IPS DF 4.7 (cell line): Measurements from ENCODE around the gene GGT5.
"Not testable (repeated sequence)": the region's sequence is repeated elsewhere in the genome, so short reads cannot be mapped to it uniquely, and the experiment has no call there.

Experiments used
- DNase-seq: peaks from one replicate; pipeline ENCODE4 v3.0.0-alpha.2; 2013; ENCODE audit warnings: low spot score; ENCODE audit errors: extremely low read depth

Gene GGT5

DNA sequence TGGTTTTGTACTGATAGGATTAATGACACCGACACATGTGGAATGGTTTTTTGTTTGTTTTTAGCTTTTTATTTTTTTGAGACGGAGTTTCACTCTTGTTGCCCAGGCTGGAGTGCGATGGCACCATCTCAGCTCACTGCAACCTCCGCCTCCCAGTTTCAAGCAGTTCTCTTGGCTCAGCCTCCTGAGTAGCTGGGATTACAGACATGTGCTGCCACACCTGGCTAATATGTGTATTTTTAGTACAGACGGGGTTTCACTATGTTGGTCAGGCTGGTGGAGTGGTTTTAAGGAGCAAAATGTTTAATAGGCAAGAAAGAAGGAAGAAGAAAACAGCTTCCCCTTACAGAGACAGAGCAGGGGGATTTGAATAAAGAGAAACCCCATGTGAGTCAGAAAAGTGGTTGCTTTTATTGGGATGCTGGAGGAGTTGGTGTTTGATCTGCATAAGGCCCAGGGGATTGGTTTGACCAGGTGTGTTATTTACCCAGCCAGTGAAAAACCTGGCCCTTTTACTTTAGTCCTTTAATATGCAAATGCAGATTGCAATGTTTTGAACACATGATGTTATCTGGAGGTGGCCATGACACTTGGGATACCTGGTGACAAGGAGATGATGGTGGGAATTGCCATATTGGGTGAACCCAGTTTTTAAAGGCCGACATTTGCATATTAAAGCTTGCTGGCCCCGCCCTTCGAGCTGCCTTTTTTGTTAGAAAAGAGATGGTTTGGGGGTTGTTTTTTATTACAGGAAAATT lies 39.3 kb downstream of the GGT5 start:
- DNase-seq, result no peak

DNA sequence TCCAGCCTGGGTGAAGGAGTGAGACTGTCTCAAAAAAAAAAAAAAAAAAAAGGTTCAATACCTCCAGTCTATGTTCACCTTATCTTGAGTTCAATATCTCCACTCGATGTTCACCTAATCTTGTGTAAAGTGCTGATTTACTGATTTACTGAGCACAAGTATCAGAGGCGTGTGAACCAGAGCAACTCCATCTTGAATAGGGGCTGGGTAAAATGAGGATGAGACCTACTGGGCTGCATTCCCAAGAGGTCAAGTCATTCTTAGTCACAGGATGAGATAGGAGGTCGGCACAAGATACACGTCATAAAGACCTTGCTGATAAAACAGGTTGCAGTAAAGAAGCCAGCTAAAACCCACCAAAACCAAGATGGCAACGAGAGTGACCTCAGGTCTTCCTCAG lies 41.0 kb downstream of the GGT5 start:
- DNase-seq, result not testable (repeated sequence)

DNA sequence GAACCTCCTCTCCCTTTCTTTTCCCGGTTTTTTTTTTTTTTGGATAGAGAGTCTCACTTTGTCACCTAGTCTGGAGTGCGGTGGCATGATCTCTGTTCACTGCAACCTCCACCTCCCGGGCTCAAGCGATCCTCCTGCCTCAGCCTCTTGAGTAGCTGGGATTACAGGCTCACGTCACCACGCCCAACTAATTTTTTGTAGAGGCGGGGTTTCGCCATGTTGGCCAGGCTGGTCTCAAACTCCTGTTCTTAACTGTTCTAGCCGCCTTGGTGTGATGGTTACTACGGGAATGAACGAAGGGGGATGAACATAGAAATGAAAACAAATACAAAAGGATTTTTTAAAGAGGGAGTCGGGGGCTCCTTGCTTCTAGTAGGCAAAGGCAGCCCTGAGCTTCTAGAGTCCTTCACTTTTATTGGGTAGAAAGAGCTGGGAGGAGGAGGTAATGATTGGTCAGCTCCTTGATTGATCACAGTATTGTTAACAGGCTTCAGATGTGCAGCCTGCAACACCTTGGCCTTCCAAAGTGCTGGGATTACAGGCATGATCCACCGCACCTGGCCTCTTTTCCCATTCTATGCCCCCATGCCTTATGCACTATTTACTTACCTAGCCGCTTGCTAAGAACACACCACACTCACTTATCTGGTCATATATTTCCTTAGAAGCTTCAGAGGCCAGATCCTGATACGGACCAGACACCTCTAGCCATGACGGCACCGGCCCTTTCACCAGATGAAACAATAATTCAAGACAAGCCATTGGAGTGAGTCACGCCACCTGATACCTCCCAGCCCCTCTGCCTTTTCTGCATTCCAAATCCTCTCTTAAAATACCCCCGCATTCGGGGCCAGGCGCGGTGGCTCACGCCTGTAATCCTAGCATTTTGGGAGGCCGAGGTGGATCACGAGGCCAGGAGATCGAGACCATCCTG lies 42.9 kb downstream of the GGT5 start:
- DNase-seq, result no peak

DNA sequence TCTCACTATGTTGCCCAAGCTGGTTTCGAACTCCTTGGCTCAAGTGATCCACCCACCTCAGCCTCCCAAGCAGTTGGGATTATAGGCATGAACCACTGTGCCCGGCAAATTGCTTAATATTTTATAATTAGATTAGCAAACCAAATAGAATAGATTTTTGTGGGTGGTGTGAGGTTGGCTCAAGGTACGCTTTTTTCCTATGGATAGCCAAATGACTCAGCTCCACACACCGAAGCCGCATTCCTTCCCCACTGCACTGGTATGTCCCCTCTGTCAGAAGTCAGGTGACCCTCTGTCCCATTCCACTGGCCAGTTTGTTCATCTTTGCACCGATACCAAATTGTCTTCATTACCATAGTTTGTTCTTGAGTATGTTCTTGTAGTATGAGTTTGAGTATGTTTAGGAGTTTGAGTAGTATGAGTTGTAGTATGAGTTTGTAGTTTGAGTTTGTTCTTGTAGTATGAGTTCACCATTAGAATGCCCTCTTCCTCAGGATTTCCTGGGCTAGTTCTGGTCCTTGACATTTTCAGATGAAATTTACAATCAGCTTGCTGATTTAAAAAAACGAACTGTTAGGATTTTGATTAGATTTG lies 44.2 kb downstream of the GGT5 start:
- DNase-seq, result no peak

DNA sequence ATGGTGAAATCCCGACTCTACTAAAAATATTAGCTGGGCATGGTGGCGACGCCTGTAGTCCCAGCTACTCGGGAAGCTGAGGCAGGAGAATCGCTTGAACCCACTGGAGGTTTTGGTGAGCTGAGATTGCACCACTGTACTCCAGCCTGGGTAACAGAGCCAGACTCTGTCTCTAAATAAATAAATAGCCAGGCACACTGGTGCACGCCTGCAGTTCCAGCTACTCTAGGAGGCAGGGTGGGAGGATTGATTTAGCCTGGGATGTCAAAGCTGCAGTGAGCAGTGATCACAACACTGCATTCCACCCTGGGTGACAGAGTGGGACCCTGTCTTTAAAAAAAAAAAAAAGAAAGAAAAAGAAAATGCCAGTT lies 46.2 kb downstream of the GGT5 start:
- no peak for DNase-seq

DNA sequence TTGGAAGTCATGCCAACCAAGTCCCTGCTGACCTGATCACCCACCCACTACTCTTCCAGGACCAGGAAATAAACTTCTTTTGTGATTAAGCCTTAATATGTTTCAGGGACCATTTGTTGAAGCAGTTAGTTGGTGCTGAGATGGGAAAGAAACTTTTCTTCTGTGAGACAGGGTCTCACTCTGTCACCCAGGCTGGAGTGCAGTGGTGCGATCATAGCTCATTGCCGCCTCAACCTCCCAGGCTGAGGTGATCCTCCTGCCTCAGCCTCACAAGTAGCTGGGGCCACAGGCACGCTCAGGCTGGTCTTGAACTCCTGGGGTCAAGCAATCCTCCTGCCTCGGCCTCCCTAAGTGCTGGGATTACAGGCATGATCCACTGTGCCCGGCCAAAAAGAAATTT lies 53.0 kb downstream of the GGT5 start:
- DNase-seq, result no peak

DNA sequence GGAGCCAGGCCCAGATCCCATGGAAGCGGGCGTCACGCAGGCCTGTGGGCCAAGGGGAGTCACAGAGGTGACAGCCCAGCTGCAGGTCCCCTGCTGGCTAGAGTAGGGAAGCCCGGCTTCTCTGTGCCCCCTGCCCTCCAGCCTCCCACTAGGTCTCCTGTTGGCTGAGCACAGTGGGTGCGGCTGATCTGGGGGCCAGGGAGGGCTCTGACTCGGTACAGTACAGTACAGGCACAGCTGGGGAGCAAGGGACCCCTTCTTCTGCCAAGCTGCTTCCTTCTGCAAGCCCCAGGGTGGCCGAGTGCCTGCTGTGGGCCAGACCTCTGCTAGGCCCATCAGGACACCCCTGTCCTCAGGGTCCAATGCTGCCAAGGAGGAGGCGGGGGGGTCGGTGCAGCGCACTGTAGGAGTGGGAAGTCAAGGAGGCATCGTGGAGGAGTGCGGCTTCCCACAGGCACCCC lies 53.5 kb downstream of the GGT5 start:
- no peak for DNase-seq

DNA sequence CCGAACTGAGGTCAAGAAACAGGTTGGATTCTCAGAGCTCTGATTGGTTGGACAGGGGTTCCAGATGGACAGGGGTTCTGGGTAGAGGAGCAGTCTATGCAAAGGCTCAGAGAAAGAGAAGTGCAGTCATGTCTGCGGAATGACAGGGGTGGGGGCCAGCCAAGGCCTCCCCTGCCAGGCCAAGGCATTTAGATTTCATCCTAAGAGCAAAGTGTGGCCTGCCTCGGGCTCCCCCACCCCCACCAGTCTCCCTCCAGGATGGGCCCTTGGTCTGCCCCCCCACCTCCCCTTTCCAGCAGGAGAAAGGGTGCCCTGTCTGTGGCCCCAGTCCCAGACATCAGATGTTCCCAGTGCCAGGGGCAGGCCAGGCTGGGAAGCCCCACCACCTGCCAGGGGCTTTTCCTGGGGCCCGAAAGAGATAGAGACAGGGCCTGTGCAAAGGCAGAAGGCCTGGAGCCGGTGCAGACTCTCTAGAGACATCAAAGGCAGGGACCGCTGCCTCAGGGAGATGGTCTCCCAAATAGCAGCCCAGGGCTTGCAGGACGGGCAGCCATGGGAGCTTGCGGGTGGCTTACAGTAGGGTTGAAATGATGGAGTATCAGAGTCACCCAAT lies 54.2 kb downstream of the GGT5 start:
- no peak for DNase-seq

DNA sequence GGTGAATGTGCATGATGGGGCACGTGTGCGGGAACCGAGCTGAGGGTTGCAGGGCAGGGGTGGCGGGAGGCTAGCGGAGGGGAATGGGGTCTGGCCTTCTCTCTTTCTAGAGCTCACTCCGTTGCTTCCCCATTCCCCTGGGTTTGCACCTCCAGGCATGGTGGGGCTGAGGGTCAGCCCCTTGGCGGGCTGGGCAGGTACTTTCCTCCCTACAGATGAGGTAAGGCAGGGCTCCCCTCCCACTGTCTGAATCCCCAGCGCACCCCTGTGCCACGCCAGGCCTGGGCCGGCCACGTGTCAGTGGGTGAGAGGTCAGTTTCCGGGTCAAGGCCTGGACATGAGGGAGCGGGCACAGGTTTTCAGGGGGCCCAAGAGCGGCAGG lies 54.7 kb downstream of the GGT5 start:
- no peak for DNase-seq

DNA sequence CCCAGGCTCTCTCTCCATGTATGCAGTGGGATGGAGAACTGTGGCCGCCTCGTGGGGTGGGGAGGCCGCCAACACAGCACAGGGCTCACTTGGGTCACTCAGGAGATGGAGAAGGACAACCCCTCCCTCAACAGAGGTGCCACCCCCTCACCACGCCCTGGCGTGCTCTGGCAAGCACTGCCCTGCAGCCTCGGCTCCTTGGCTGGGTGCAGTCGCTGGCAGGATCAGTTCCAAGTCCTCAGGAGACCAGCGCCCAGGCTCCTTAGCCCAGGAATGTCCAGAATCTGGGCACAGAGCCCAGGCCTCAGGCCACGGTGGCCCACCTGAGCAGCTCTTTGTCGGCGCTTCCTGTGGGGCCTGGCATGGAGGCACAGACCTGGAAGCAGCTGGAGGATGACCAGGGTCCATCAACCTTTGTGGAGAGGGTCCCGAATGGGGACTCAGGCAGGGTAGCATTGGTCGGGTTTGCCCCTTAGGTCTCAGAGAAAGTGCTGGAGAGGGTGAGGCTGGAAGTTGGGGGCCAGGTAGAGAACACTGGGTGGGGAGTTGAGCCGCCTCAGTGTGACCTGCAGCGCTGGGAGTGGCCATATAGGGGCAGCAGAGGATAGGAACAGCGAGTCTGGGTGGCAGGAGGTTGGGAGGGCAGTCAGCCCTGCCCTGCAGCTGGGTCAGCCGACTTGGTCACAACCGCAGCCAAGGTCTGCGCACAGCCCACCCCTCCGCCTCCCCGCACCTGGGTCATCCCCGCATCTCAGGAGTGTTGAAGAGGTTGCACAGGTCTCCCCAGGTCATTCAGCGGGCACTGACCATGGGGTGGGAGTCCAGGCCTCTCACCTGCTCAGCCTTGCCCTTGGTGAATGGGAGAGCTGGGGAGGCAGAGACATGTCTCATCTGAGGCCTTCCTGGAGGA lies 55.4 kb downstream of the GGT5 start:
- no peak for DNase-seq

DNA sequence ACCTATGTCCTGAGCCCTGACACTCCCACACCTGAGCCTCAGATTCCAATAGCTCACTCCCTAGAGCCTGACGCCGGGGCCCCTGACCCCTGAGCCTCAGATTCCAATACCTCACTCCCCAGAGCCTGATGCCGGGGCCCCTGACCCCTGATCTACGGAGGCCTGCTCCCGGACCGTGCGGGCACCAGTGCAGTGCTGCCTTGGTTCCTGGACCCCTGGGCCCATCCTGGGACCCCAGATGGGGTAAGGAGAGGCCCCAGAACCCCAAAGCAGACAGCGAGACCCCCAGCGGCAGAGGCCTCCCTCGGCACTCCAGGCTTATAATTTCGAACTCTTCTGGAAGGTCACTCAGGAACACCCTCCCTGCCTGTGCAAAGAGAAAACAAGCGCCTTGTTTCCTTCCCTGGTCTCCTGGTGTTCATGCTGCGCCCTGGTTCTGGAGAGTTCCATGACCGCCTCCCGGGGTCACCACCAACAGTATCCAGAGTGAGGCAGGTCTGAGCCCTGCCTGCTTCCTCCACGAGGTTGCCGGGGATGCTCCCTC lies 56.1 kb downstream of the GGT5 start:
- DNase-seq, result no peak

DNA sequence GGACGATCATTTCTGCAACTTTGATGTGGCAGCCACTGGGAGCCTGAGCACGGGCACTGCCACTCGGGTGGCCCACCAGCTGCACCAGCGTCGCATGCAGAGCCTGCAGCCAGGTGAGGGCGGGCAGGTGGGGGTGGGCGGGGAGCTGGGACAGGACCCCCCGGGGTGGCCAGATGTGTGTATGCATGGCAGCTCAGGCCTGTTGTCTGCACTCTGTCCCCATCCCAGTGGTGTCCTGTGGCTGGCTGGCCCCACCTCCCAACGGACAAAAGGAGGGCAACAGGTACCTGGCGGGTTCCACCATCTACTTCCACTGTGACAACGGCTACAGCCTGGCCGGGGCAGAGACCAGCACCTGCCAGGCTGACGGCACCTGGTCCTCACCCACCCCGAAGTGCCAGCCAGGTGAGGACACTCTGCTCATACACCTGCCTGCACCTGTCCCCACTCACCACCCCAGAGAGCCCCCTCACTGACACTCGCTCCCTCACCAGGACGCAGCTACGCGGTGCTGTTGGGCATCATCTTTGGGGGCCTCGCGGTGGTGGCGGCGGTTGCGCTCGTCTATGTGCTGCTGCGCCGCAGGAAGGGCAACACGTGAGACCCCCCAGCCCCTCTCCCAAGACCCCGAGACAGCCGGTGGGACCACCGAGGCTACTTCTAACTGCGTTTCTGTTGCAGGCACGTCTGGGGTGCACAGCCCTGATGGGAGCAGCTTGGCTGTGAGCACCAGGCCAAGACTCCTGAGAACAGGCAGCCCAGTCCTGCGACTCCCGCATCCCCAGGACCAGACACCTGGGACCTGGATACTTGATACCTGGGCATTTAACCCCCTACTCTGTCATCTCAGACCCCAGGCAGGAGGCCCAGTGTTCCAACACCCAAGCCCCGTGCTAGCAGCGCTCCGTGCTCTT lies 56.9 kb downstream of the GGT5 start:
- DNase-seq, result no peak

DNA sequence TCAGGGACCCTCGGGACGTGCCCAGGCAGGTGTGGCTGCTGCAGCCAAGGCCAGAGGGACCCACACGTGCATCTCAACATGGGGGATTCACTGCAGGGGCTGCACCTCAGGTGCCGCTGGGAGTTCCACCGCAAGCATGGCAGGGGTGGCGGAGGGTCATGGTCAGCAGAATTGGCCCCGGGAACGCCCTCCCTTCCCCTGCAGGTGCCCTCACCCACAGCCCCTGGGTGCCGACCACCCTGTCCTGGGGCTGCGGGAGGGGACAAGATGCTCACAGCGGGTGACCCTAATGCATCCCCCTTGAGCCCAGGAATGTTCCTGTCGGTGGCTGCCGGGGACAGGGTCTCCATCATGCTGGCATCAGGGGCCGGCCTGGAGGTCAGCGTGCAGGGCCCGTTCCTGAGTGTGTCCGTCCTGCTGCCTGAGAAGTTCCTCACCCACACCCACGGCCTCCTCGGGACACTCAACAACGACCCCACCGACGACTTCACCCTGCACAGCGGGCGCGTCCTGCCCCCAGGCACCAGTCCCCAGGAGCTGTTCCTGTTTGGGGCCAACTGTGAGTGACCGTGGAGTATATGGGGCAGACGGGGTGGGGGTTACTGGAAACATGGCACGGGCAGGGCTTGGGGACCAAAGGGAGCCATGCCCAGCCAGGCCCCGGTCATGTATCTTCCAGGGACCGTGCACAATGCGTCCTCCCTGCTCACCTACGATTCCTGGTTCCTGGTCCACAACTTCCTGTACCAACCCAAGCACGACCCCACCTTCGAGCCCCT lies 57.8 kb downstream of the GGT5 start:
- no peak for DNase-seq

DNA sequence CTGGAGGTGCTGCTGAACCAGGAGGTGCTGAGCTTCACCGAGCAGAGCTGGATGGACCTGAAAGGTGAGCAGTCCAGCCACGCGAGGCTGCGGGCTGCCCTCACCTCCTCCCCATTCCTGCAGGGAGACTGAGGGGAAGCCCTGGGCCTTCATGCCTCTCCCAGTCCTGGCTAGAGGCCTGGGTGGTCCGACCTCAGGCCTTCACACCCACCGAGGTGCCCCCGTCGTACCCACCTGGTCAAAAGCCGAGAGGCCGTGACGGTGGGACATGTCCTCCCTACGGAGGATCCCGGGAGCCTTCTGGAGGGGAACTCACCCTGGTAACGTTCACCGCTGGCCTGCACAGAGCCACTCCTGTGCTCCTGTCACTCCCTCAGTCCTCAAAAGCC lies 58.5 kb downstream of the GGT5 start:
- DNase-seq, result no peak

DNA sequence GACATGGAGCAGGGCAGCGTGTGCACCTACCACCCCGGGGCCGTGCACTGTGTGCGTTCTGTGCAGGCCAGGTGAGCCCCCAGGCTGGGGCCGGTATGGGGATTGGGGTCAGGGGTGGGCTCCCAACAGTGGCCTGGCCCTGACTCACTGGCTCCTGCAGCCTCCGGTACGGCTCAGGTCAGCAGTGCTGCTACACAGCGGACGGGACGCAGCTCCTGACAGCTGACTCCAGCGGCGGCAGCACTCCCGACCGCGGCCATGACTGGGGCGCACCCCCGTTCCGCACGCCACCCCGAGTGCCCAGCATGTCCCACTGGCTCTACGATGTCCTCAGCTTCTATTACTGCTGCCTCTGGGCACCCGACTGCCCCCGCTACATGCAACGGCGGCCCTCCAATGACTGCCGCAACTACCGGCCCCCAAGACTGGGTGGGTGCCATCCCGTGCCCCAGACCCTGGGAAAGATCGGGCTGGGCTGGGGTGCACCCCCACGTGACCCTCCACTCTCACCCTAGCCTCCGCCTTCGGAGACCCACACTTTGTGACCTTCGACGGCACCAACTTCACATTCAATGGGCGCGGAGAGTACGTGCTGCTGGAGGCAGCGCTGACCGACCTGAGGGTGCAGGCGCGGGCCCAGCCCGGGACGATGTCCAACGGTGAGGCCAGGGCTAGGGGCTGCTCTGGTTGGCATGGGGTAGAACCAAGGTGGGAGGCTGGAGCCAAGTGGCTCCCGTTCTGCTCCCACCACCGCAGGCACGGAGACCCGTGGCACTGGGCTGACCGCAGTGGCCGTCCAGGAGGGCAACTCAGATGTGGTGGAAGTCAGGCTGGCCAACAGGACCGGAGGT lies 59.2 kb downstream of the GGT5 start:
- DNase-seq, result no peak

DNA sequence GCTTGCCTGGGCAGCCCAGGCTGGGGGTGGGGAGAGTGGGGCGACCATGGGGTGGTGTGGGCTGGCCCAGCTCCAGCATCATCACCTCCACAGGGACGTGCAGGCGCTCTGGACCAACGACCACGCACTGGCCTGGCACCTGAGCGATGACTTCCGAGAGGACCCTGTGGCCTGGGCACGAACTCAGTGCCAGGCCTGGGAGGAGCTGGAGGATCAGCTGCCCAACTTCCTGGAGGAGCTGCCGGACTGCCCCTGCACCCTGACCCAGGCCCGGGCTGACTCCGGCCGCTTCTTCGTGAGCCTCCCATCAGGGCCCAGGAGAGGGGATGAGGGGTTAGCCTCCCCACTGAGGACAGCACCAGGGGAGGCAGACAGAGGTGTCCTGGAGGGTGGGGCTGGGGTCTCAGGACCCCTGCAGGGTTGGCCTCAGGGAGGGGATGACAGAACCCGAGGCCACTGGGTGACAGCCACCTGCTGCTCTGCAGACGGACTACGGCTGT lies 59.8 kb downstream of the GGT5 start:
- DNase-seq, result no peak

DNA sequence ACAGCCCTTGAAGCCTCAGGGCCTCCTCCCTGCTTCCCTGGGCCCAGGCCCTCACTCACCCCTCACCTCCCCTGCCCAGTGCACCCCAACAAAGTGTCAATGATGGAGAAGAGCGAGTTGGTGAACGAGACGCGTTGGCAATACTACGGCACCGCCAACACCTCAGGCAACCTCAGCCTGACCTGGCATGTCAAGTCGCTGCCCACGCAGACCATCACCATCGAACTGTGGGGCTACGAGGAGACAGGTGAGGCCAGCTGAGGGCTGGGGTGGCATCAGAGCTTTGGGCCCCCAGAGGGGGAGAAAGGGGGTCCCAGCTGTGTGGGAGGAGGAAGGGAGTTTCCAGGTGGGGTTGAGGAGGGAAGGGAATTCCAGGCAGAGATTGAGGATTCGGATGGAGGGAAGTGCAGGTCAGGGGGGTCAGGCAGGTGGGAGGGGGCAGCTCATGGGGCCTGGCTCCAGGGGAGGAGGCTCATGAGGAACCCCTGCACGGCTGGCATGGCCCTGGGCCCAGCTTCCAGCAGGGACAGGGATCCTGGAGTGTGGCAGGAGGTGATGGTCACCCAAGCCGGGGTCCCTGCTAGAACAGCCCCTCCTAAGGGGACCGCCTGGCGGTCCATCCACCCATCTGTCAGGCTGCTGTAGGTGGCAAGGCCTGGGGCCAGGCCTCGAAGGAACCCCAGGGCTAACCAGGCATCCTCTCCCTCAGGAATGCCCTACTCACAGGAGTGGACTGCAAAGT lies 60.7 kb downstream of the GGT5 start:
- no peak for DNase-seq
